ENCODE results near the gene PEX16. TPM values are rescaled to one million over a fixed set of nuclear protein-coding genes. Genes with fewer than 3 reads are reported as not detected.
A peak's percentile ranks its signal among the peaks of the same experiment; 100 is the strongest.

The PEX16 gene
- total RNA-seq, 1 experiment from 2014 or later: 33.2 TPM

GRCh38 chr11:45899086-45899447, 18.6 kb downstream of the PEX16 start:
- no peak overlapping the region for H3K9ac ChIP-seq (ENCODE audit: low read length)
- peak overlapping the region; percentile 68 for H3K4me2 ChIP-seq (ENCODE audit: low read length)
- TF ChIP-seq SP1 (IDR thresholded peaks at IDR 0.05; ENCODE audit: low read depth) (no peak), EGR1 (IDR thresholded peaks at IDR 0.05; ENCODE audit: low read depth) (no peak), SRF (IDR thresholded peaks at IDR 0.05; ENCODE audit: low read depth) (no peak), POLR2AphosphoS5 (IDR thresholded peaks at IDR 0.05; ENCODE audit: low read depth, low read length) (no peak), YY1 (IDR thresholded peaks at IDR 0.05; ENCODE audit: extremely low read depth, insufficient replicate concordance, low read depth, low read length) (no peak), FOSL1 (IDR thresholded peaks at IDR 0.05; ENCODE audit: low read depth) (no peak), CEBPB (IDR thresholded peaks at IDR 0.05; ENCODE audit: low read depth) (no peak), TCF7L2 (IDR thresholded peaks at IDR 0.05; ENCODE audit: borderline replicate concordance, extremely low read depth, insufficient read depth, insufficient read length) (no peak), EZH2 (IDR thresholded peaks at IDR 0.05) (no peak), EZH2phosphoT487 (IDR thresholded peaks at IDR 0.05; ENCODE audit: borderline replicate concordance) (no peak), ELF1 (IDR thresholded peaks at IDR 0.05; ENCODE audit: borderline replicate concordance, low read depth) (no peak), RAD21 (IDR thresholded peaks at IDR 0.05; ENCODE audit: low read depth) (no peak), ZFX (IDR thresholded peaks at IDR 0.05) (no peak), JUND (IDR thresholded peaks at IDR 0.05) (no peak), POLR2A (IDR thresholded peaks at IDR 0.05; ENCODE audit: borderline replicate concordance, extremely low read depth, insufficient read depth, insufficient read length) (no peak), SIN3A (IDR thresholded peaks at IDR 0.05; ENCODE audit: low read depth) (no peak)
- TF ChIP-seq, protein P1, sequence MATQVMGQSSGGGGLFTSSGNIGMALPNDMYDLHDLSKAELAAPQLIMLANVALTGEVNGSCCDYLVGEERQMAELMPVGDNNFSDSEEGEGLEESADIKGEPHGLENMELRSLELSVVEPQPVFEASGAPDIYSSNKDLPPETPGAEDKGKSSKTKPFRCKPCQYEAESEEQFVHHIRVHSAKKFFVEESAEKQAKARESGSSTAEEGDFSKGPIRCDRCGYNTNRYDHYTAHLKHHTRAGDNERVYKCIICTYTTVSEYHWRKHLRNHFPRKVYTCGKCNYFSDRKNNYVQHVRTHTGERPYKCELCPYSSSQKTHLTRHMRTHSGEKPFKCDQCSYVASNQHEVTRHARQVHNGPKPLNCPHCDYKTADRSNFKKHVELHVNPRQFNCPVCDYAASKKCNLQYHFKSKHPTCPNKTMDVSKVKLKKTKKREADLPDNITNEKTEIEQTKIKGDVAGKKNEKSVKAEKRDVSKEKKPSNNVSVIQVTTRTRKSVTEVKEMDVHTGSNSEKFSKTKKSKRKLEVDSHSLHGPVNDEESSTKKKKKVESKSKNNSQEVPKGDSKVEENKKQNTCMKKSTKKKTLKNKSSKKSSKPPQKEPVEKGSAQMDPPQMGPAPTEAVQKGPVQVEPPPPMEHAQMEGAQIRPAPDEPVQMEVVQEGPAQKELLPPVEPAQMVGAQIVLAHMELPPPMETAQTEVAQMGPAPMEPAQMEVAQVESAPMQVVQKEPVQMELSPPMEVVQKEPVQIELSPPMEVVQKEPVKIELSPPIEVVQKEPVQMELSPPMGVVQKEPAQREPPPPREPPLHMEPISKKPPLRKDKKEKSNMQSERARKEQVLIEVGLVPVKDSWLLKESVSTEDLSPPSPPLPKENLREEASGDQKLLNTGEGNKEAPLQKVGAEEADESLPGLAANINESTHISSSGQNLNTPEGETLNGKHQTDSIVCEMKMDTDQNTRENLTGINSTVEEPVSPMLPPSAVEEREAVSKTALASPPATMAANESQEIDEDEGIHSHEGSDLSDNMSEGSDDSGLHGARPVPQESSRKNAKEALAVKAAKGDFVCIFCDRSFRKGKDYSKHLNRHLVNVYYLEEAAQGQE (IDR thresholded peaks at IDR 0.05; ENCODE audit: low read depth): no peak
- TF ChIP-seq, protein P2, sequence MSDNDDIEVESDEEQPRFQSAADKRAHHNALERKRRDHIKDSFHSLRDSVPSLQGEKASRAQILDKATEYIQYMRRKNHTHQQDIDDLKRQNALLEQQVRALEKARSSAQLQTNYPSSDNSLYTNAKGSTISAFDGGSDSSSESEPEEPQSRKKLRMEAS (IDR thresholded peaks at IDR 0.05): no peak
- no peak overlapping the region for H2AFZ ChIP-seq (ENCODE audit: low read depth, low read length, poor library complexity, severe bottlenecking)
- no peaks in the 10 kb centered on the region for H3K9me2 ChIP-seq (ENCODE audit: insufficient read depth)
- no peak overlapping the region for H3K4me3 ChIP-seq (replicated peaks in 1 of 2; ENCODE audit: low read depth in 1 of 2, low read length in 2 of 2)
- no peaks in the 10 kb centered on the region for H3K9me3 ChIP-seq (ENCODE audit: control insufficient read depth in 1 of 2, insufficient read depth in 1 of 2, low read depth in 1 of 2, low read length in 2 of 2)
- ATAC-seq (no peak), DNase-seq (ENCODE audit: low read depth, low spot score) (no peak)
- H3K27ac ChIP-seq (ENCODE audit: low read depth, low read length): no peak overlapping the region
- RAD21 ChIA-PET (ENCODE audit: low non-redundant PET in 1 of 2, low total read pairs in 2 of 2, uncharacterized antibody in 2 of 2, unreplicated experiment in 2 of 2): no interaction called here
- POLR2A ChIA-PET: no interaction called here
- CTCF ChIA-PET: interaction anchor here (0.6 to 1.3 kb wide), 3 partner anchors 19 to 107 kb away, joined by 3 read pairs; partner anchors contain the start of gene PEX16
- intact Hi-C loops (cut with micrococcal nuclease): no loop called here
- H3K79me2 ChIP-seq (ENCODE audit: insufficient read depth, low read length): no peaks in the 10 kb centered on the region
- H3K4me1 ChIP-seq (ENCODE audit: control insufficient read depth in 1 of 2, insufficient read depth in 2 of 2, low read length in 2 of 2): peaks cover 10 to 25% of the 10 kb centered on the region in 2 experiments; a peak in 3 of 4 replicates
- no peaks in the 10 kb centered on the region for H3K27me3 ChIP-seq (ENCODE audit: insufficient read depth, low read length)
- H3K36me3 ChIP-seq (ENCODE audit: control insufficient read depth in 1 of 2, insufficient read depth in 2 of 2, low read length in 2 of 2): no peaks in the 10 kb centered on the region
- no TSS peak for BruUV-seq (replicated peaks)
- H4K20me1 ChIP-seq (ENCODE audit: insufficient read depth): no peaks in the 10 kb centered on the region
